Measurements from ENCODE around the gene HDAC4.
"Not testable (repeated sequence)": the region's sequence is repeated elsewhere in the genome, so short reads cannot be mapped to it uniquely, and the experiment has no call there.

The HDAC4 gene

GRCh38 chr2:239047420-239047819 lies 353.4 kb downstream of the HDAC4 start:
- Mint-ChIP-seq H3K27ac (no peak overlapping the region), H3K36me3 (ENCODE audit: low read depth) (peaks cover 2% of the 10 kb centered on the region), H3K27me3 (ENCODE audit: low read depth) (no peaks in the 10 kb centered on the region), H3K4me1 (ENCODE audit: low read depth) (peaks cover 2% of the 10 kb centered on the region), H3K9me3 (no peaks in the 10 kb centered on the region), H3K4me3 (no peak overlapping the region)
- DNase-seq (ENCODE audit: low spot score), result no peak

GRCh38 chr2:239046822-239047221 lies 354.0 kb downstream of the HDAC4 start:
- Mint-ChIP-seq H3K4me1 (ENCODE audit: low read depth) (peaks cover 2% of the 10 kb centered on the region), H3K27me3 (ENCODE audit: low read depth) (no peaks in the 10 kb centered on the region), H3K4me3 (no peak overlapping the region), H3K9me3 (no peaks in the 10 kb centered on the region), H3K27ac (no peak overlapping the region), H3K36me3 (ENCODE audit: low read depth) (no peaks in the 10 kb centered on the region)
- DNase-seq (ENCODE audit: low spot score), result no peak

- Mint-ChIP-seq H3K36me3 (ENCODE audit: low read depth) (no peaks in the 10 kb centered on the region), H3K9me3 (no peaks in the 10 kb centered on the region), H3K27me3 (ENCODE audit: low read depth) (no peaks in the 10 kb centered on the region), H3K4me1 (ENCODE audit: low read depth) (peaks cover 2% of the 10 kb centered on the region), H3K4me3 (no peak overlapping the region), H3K27ac (no peak overlapping the region)
- no peak for DNase-seq (ENCODE audit: low spot score)
These were observed 356.5 kb downstream of the HDAC4 start for GRCh38 chr2:239044336-239044735.

- Mint-ChIP-seq H3K4me3 (no peak overlapping the region), H3K9me3 (no peaks in the 10 kb centered on the region)
These were observed 357.5 kb downstream of the HDAC4 start for GRCh38 chr2:239043326-239043725.

GRCh38 chr2:239042551-239043320 lies 358.1 kb downstream of the HDAC4 start:
- Mint-ChIP-seq H3K27ac (no peak overlapping the region), H3K4me3 (no peak overlapping the region), H3K27me3 (ENCODE audit: low read depth) (no peaks in the 10 kb centered on the region), H3K36me3 (ENCODE audit: low read depth) (no peaks in the 10 kb centered on the region), H3K9me3 (no peaks in the 10 kb centered on the region), H3K4me1 (ENCODE audit: low read depth) (peaks cover 2% of the 10 kb centered on the region)
- no peak for DNase-seq (ENCODE audit: low spot score)

More at GRCh38 chr2:239043326-239043725, 357.5 kb downstream of the HDAC4 start:
- Mint-ChIP-seq H3K36me3 (ENCODE audit: low read depth) (no peaks in the 10 kb centered on the region), H3K4me1 (ENCODE audit: low read depth) (peaks cover 2% of the 10 kb centered on the region), H3K27ac (no peak overlapping the region), H3K27me3 (ENCODE audit: low read depth) (no peaks in the 10 kb centered on the region)
- DNase-seq (ENCODE audit: low spot score), result no peak

GRCh38 chr2:239042046-239042445 lies 358.8 kb downstream of the HDAC4 start:
- H3K27me3 Mint-ChIP-seq (ENCODE audit: low read depth), result no peaks in the 10 kb centered on the region
- H3K36me3 Mint-ChIP-seq (ENCODE audit: low read depth), result no peaks in the 10 kb centered on the region
- DNase-seq (ENCODE audit: low spot score), result no peak
- no peak overlapping the region for H3K4me3 Mint-ChIP-seq
- peaks cover 2% of the 10 kb centered on the region for H3K4me1 Mint-ChIP-seq (ENCODE audit: low read depth)
- no peaks in the 10 kb centered on the region for H3K9me3 Mint-ChIP-seq
- no peak overlapping the region for H3K27ac Mint-ChIP-seq

- Mint-ChIP-seq H3K9me3 (no peaks in the 10 kb centered on the region), H3K27ac (no peak overlapping the region), H3K4me1 (ENCODE audit: low read depth) (peaks cover 2% of the 10 kb centered on the region), H3K27me3 (ENCODE audit: low read depth) (no peaks in the 10 kb centered on the region), H3K4me3 (no peak overlapping the region), H3K36me3 (ENCODE audit: low read depth) (no peaks in the 10 kb centered on the region)
- DNase-seq (ENCODE audit: low spot score), result no peak
These were observed 359.8 kb downstream of the HDAC4 start for GRCh38 chr2:239041062-239041461.

- Mint-ChIP-seq H3K4me1 (ENCODE audit: low read depth) (peaks cover 2% of the 10 kb centered on the region), H3K9me3 (no peaks in the 10 kb centered on the region), H3K27ac (no peak overlapping the region), H3K36me3 (ENCODE audit: low read depth) (no peaks in the 10 kb centered on the region), H3K4me3 (no peak overlapping the region), H3K27me3 (ENCODE audit: low read depth) (no peaks in the 10 kb centered on the region)
- DNase-seq (ENCODE audit: low spot score), result no peak
These were observed 360.6 kb downstream of the HDAC4 start for GRCh38 chr2:239040152-239040761.

GRCh38 chr2:239039479-239039861 lies 361.4 kb downstream of the HDAC4 start:
- no peak for DNase-seq (ENCODE audit: low spot score)

GRCh38 chr2:239038773-239039478 lies 361.9 kb downstream of the HDAC4 start:
- Mint-ChIP-seq H3K4me3 (no peak overlapping the region), H3K36me3 (ENCODE audit: low read depth) (no peaks in the 10 kb centered on the region), H3K4me1 (ENCODE audit: low read depth) (no peaks in the 10 kb centered on the region), H3K27me3 (ENCODE audit: low read depth) (peaks cover 5% of the 10 kb centered on the region), H3K27ac (no peak overlapping the region), H3K9me3 (no peaks in the 10 kb centered on the region)
- DNase-seq (ENCODE audit: low spot score), result no peak

More at GRCh38 chr2:239039479-239039861, 361.4 kb downstream of the HDAC4 start:
- peaks cover under 1% of the 10 kb centered on the region for H3K27me3 Mint-ChIP-seq (ENCODE audit: low read depth)
- no peak overlapping the region for H3K27ac Mint-ChIP-seq
- no peaks in the 10 kb centered on the region for H3K4me1 Mint-ChIP-seq (ENCODE audit: low read depth)
- no peaks in the 10 kb centered on the region for H3K36me3 Mint-ChIP-seq (ENCODE audit: low read depth)
- H3K9me3 Mint-ChIP-seq, result no peaks in the 10 kb centered on the region
- H3K4me3 Mint-ChIP-seq, result no peak overlapping the region

GRCh38 chr2:239038284-239038683 lies 362.5 kb downstream of the HDAC4 start:
- DNase-seq (ENCODE audit: low spot score); H3K27ac Mint-ChIP-seq; H3K9me3 Mint-ChIP-seq; H3K36me3 Mint-ChIP-seq (ENCODE audit: low read depth); H3K4me1 Mint-ChIP-seq (ENCODE audit: low read depth); H3K27me3 Mint-ChIP-seq (ENCODE audit: low read depth); H3K4me3 Mint-ChIP-seq: not testable (repeated sequence)

- Mint-ChIP-seq H3K36me3 (ENCODE audit: low read depth) (no peaks in the 10 kb centered on the region), H3K9me3 (no peaks in the 10 kb centered on the region), H3K4me3 (no peak overlapping the region), H3K4me1 (ENCODE audit: low read depth) (no peaks in the 10 kb centered on the region), H3K27ac (no peak overlapping the region), H3K27me3 (ENCODE audit: low read depth) (peaks cover 9% of the 10 kb centered on the region)
- no peak for DNase-seq (ENCODE audit: low spot score)
These were observed 363.3 kb downstream of the HDAC4 start for GRCh38 chr2:239037559-239037910.

- no peak overlapping the region for H3K27ac Mint-ChIP-seq
- H3K4me3 Mint-ChIP-seq, result no peak overlapping the region
- peaks cover 13% of the 10 kb centered on the region for H3K27me3 Mint-ChIP-seq (ENCODE audit: low read depth)
- no peaks in the 10 kb centered on the region for H3K9me3 Mint-ChIP-seq
- no peak for DNase-seq (ENCODE audit: low spot score)
- no peaks in the 10 kb centered on the region for H3K4me1 Mint-ChIP-seq (ENCODE audit: low read depth)
- no peaks in the 10 kb centered on the region for H3K36me3 Mint-ChIP-seq (ENCODE audit: low read depth)
These were observed 363.8 kb downstream of the HDAC4 start for GRCh38 chr2:239036819-239037558.
